Activated T-helper 17 cell treated with anti-CD3 and anti-CD28 coated beads, Interleukin-2, amount 50 U/mL, for 72 hours (primary cell): ENCODE measurements around the gene COL27A1. TPM values are rescaled to one million over a fixed set of nuclear protein-coding genes. Genes with fewer than 3 reads are reported as not detected.

Source experiments
- ATAC-seq: fragments of 150-1000 bp; cut with Tn5 transposase; replicated peaks from 2 replicates; pipeline ENCODE4 v1.10.0; 2021; ENCODE audit warnings: mild to moderate bottlenecking, moderate library complexity
- H3K27ac Mint-ChIP-seq: one replicate; pipeline ENCODE4 v1.8.0; 2022; ENCODE audit warnings: mixed read lengths
- H3K27me3 Mint-ChIP-seq: one replicate; pipeline ENCODE4 v1.8.0; 2022; ENCODE audit warnings: mixed read lengths
- H3K36me3 Mint-ChIP-seq: one replicate; pipeline ENCODE4 v1.8.0; 2022; ENCODE audit warnings: low read depth, mild to moderate bottlenecking, mixed read lengths
- H3K4me1 Mint-ChIP-seq: one replicate; pipeline ENCODE4 v1.8.0; 2022; ENCODE audit warnings: mixed read lengths
- H3K4me3 Mint-ChIP-seq: one replicate; pipeline ENCODE4 v1.8.0; 2022; ENCODE audit warnings: mild to moderate bottlenecking, mixed read lengths
- H3K9me3 Mint-ChIP-seq: one replicate; pipeline ENCODE4 v1.8.0; 2022; ENCODE audit warnings: mixed read lengths
- total RNA-seq, 2 donors: library from RNA; stranded (reverse); gene quantifications; one replicate each; pipeline ENCODE4 v1.2.3, GENCODE V29; 2022

The COL27A1 gene
- total RNA-seq, 2 donors from 2014 or later, result 7.8 to 12.0 TPM

GRCh38 chr9:114150608-114151007 lies 4.7 kb upstream of the COL27A1 start:
- no peaks in the 10 kb centered on the region for H3K9me3 Mint-ChIP-seq
- peaks cover 6% of the 10 kb centered on the region for H3K4me1 Mint-ChIP-seq
- no peak for ATAC-seq

GRCh38 chr9:114151426-114151956 lies 3.8 kb upstream of the COL27A1 start:
- H3K27me3 Mint-ChIP-seq, result peaks cover 45% of the 10 kb centered on the region

More at GRCh38 chr9:114150608-114151007, 4.7 kb upstream of the COL27A1 start:
- peaks cover 41% of the 10 kb centered on the region for H3K27me3 Mint-ChIP-seq
- no peaks in the 10 kb centered on the region for H3K36me3 Mint-ChIP-seq
- no peak overlapping the region for H3K27ac Mint-ChIP-seq
- no peak overlapping the region for H3K4me3 Mint-ChIP-seq

GRCh38 chr9:114153761-114154599 lies 1.4 kb upstream of the COL27A1 start:
- H3K4me3 Mint-ChIP-seq, result peak overlapping the region; percentile 84
- H3K27me3 Mint-ChIP-seq, result peaks cover 42% of the 10 kb centered on the region
- no peaks in the 10 kb centered on the region for H3K9me3 Mint-ChIP-seq
- peaks cover 6% of the 10 kb centered on the region for H3K36me3 Mint-ChIP-seq
- H3K27ac Mint-ChIP-seq, result no peak overlapping the region
- peaks cover 18% of the 10 kb centered on the region for H3K4me1 Mint-ChIP-seq
- no peak for ATAC-seq

More at GRCh38 chr9:114151426-114151956, 3.8 kb upstream of the COL27A1 start:
- no peak overlapping the region for H3K27ac Mint-ChIP-seq
- peaks cover 10% of the 10 kb centered on the region for H3K4me1 Mint-ChIP-seq
- ATAC-seq, result no peak
- peaks cover 5% of the 10 kb centered on the region for H3K36me3 Mint-ChIP-seq
- no peak overlapping the region for H3K4me3 Mint-ChIP-seq
- H3K9me3 Mint-ChIP-seq, result no peaks in the 10 kb centered on the region

- Mint-ChIP-seq H3K27ac (no peak overlapping the region), H3K4me3 (peak overlapping the region; percentile 84), H3K36me3 (peaks cover 6% of the 10 kb centered on the region), H3K4me1 (peaks cover 18% of the 10 kb centered on the region), H3K9me3 (no peaks in the 10 kb centered on the region), H3K27me3 (peaks cover 41% of the 10 kb centered on the region)
- no peak for ATAC-seq
Measured at GRCh38 chr9:114154600-114155102, 686 bp upstream of the COL27A1 start.

- ATAC-seq, result peak; percentile 55
- Mint-ChIP-seq H3K36me3 (peaks cover 6% of the 10 kb centered on the region), H3K27me3 (peaks cover 30% of the 10 kb centered on the region), H3K4me3 (peak overlapping the region; percentile 84), H3K4me1 (peaks cover 18% of the 10 kb centered on the region), H3K27ac (peak overlapping the region; percentile 86), H3K9me3 (no peaks in the 10 kb centered on the region)
Measured at GRCh38 chr9:114155995-114156656, 789 bp downstream of the COL27A1 start.

- H3K27ac Mint-ChIP-seq, result peak overlapping the region; percentile 86
- peak overlapping the region; percentile 84 for H3K4me3 Mint-ChIP-seq
- H3K9me3 Mint-ChIP-seq, result no peaks in the 10 kb centered on the region
- peak; percentile 36 for ATAC-seq
- H3K36me3 Mint-ChIP-seq, result peaks cover 6% of the 10 kb centered on the region
- H3K27me3 Mint-ChIP-seq, result peaks cover 24% of the 10 kb centered on the region
- H3K4me1 Mint-ChIP-seq, result peaks cover 18% of the 10 kb centered on the region
Measured at GRCh38 chr9:114156657-114157421, 1.5 kb downstream of the COL27A1 start.

- no peak for ATAC-seq
Measured at GRCh38 chr9:114157516-114158176, 2.3 kb downstream of the COL27A1 start.

GRCh38 chr9:114158482-114159130 lies 3.3 kb downstream of the COL27A1 start:
- H3K36me3 Mint-ChIP-seq, result peaks cover 6% of the 10 kb centered on the region
- H3K27ac Mint-ChIP-seq, result no peak overlapping the region
- no peak overlapping the region for H3K4me3 Mint-ChIP-seq
- no peak for ATAC-seq
- H3K9me3 Mint-ChIP-seq, result no peaks in the 10 kb centered on the region
- H3K27me3 Mint-ChIP-seq, result peaks cover 15% of the 10 kb centered on the region
- H3K4me1 Mint-ChIP-seq, result peaks cover 18% of the 10 kb centered on the region

More at GRCh38 chr9:114157516-114158176, 2.3 kb downstream of the COL27A1 start:
- Mint-ChIP-seq H3K4me3 (peak overlapping the region; percentile 84), H3K36me3 (peaks cover 6% of the 10 kb centered on the region), H3K4me1 (peaks cover 18% of the 10 kb centered on the region), H3K27ac (peak overlapping the region; percentile 78), H3K9me3 (no peaks in the 10 kb centered on the region), H3K27me3 (peaks cover 19% of the 10 kb centered on the region)

GRCh38 chr9:114159691-114160090 lies 4.4 kb downstream of the COL27A1 start:
- peaks cover 9% of the 10 kb centered on the region for H3K27me3 Mint-ChIP-seq
- peaks cover 6% of the 10 kb centered on the region for H3K36me3 Mint-ChIP-seq
- no peaks in the 10 kb centered on the region for H3K9me3 Mint-ChIP-seq
- H3K4me1 Mint-ChIP-seq, result peaks cover 13% of the 10 kb centered on the region
- ATAC-seq, result no peak
- H3K4me3 Mint-ChIP-seq, result no peak overlapping the region
- no peak overlapping the region for H3K27ac Mint-ChIP-seq

- H3K4me1 Mint-ChIP-seq, result peaks cover 7% of the 10 kb centered on the region
- H3K27me3 Mint-ChIP-seq, result peaks cover 4% of the 10 kb centered on the region
- no peak for ATAC-seq
- peaks cover under 1% of the 10 kb centered on the region for H3K36me3 Mint-ChIP-seq
- no peak overlapping the region for H3K4me3 Mint-ChIP-seq
- no peak overlapping the region for H3K27ac Mint-ChIP-seq
- no peaks in the 10 kb centered on the region for H3K9me3 Mint-ChIP-seq
Measured at GRCh38 chr9:114161513-114161912, 6.2 kb downstream of the COL27A1 start.

- Mint-ChIP-seq H3K4me1 (no peaks in the 10 kb centered on the region), H3K27ac (no peak overlapping the region), H3K36me3 (no peaks in the 10 kb centered on the region), H3K27me3 (no peaks in the 10 kb centered on the region), H3K4me3 (no peak overlapping the region), H3K9me3 (no peaks in the 10 kb centered on the region)
- ATAC-seq, result peak; percentile 53
Measured at GRCh38 chr9:114163517-114163951, 8.2 kb downstream of the COL27A1 start.

- Mint-ChIP-seq H3K4me1 (no peaks in the 10 kb centered on the region), H3K27ac (no peak overlapping the region), H3K36me3 (no peaks in the 10 kb centered on the region), H3K9me3 (no peaks in the 10 kb centered on the region), H3K4me3 (no peak overlapping the region), H3K27me3 (no peaks in the 10 kb centered on the region)
- ATAC-seq, result no peak
Measured at GRCh38 chr9:114164191-114164794, 9.0 kb downstream of the COL27A1 start.
